ENCODE measurements around the gene STK39.

DNA sequence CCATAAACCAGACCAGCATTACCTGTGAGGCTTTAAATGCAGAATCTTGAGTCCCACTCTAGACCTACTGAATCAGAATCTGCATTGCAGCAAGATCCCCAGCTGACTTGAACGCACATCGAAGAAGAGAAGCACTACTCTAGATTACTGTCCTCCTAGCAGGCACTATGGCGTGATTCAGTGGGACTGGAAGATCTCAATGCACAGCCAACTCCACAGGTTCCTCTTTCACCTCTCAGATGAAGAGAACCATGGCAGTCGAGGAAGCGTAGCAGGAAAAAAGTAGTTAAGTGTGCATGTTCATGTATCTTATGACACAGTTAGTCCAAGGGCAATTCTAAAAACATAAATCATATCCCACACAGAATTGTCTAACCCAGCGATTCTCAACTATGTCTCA lies 97.4 kb downstream of the STK39 start:
- TF ChIP-seq, protein P1, sequence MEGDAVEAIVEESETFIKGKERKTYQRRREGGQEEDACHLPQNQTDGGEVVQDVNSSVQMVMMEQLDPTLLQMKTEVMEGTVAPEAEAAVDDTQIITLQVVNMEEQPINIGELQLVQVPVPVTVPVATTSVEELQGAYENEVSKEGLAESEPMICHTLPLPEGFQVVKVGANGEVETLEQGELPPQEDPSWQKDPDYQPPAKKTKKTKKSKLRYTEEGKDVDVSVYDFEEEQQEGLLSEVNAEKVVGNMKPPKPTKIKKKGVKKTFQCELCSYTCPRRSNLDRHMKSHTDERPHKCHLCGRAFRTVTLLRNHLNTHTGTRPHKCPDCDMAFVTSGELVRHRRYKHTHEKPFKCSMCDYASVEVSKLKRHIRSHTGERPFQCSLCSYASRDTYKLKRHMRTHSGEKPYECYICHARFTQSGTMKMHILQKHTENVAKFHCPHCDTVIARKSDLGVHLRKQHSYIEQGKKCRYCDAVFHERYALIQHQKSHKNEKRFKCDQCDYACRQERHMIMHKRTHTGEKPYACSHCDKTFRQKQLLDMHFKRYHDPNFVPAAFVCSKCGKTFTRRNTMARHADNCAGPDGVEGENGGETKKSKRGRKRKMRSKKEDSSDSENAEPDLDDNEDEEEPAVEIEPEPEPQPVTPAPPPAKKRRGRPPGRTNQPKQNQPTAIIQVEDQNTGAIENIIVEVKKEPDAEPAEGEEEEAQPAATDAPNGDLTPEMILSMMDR (IDR thresholded peaks at IDR 0.05): no peak
- no peak for TF ChIP-seq EZH2 (IDR thresholded peaks at IDR 0.05; ENCODE audit: borderline replicate concordance, insufficient read depth, low read depth, low read length, poor library complexity, severe bottlenecking)

Data from B cell (primary cell).